ENCODE results near the gene LARP4B.

LARP4B gene

DNA sequence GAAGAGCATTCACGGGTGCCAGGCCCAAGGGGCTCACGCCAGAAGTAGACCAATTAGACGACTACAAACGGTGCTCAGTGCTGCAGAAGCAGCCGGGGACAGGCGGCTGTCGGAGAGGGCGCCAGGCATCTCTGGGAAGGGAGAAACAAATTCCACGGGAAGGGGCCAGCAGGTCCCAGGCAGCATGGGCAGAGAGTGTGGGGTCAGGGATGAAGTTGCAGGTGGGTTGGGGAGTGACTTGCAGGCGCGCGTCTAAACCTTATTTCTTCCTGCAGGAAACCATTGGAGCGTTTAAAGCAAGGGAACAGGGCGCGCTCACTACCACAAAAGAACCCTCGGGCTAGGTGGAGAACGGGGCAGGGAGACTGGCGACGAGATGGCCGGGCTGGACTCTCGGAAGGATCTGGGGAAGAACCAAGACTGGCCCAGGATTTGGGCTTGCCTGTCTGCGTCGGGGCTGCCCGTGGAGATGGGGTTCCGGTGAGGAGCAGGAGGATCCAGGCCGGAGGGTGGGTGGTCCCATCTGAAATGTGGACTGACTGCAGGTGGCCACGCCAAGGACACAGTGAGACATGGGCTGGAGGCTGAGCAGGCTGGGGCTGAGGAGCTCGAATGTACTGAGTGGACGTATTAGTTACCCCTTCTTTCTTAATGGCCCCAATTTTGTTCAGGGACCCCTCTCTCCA lies 125.7 kb downstream of the LARP4B start:
- no peak for DNase-seq

DNA sequence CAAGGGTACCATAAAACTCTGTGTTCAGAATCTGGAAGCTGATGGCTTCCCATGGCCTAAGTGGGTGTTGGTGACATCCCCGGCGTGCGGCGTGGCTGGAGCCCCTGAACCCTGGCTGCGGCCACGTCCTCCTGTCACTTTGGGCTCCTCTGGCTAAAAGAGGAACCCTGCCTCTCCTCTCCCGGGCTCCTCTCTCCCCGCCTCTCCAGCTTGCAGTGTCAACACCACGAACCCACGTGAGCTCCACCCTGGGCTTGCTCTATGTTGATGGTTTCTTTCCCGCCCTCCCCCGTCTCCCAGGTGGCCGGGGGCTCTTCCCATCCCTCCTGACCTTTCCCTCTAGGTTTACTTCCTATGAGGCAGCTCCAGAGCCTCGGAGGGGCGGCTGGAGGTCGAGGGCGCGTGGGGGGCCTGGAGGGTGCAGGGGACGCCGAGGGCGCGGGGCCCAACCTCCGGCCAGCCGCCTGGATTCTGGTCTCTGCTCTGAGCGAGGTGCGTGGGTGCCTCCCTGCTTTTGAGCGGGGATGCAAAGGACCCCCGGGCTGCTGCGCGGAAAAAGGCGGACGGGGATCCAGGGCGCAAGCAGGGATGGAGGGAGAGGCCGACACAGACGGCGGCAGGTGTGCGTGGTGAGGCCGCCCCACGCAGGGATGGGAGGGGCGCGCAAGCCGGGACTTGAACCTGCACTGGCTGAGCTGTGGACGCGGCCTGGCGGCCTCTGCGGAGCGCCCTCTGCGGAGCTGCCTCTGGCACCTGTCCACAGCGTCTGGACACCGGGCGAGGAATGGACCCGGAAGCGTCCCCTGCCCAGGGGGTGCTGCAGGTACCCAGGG lies 126.5 kb downstream of the LARP4B start:
- DNase-seq = no peak

DNA sequence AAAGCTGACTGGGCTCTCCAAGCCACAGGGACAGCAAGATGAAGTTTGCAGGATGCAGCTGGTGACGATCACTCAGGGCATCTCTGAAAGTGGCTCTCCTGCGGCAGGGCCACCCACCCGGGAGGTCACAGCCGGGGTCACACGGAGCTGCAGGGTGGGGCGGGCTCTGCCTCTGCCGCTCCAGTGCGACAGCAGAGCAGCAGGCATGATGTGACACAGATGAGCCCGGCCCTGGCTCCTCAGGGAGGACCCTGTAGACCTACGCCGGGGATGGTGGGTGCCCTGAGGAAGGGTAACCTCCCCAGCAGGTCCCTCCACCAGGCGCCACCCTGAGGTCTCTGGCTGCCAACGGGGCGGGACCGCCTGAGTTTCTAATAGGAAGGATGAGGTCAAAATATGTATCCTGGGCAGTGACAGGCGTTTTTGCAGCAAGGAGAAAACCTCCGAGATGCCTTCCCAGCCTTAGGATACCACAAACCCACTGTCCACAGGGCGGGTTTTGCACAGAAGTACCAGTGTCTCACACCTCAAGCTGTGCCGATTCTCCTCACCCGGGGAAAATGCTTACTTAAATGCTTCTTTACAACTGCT lies 127.2 kb downstream of the LARP4B start:
- no peak for DNase-seq

DNA sequence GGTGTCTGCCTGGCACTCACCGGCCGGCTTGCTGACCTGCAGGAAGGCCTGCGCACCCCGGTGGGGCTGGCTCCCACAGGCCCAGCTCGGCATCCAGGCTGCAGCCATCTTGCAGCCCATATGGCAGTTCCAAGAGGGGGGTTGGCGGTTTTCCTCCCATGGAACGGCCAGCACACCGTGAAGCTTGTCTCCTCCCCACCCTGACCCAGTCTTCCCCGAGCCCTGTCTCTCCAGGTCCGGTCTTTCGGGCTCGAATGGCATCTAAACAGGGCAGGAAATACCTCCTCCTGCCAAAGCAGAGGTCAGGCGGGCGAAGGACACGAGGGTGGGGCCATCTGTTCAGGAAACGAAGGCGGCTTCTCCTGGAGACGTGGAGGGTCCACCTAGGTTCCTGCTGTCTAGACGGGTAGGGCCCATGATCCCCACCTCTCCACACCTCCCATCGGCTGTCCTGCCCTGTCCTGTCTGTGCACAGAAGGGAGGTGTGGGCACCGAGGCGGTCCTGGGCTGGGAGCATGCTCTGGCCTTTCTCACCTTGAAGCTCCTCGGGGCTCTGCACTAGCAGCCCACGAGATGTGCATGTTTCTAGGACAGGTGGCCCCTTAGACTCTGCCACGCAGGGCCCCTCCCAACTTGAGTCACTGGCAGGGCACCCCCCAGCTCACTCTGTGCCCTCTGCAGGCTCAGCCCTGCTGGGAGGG lies 128.3 kb downstream of the LARP4B start:
- DNase-seq = peak; percentile 18

DNA sequence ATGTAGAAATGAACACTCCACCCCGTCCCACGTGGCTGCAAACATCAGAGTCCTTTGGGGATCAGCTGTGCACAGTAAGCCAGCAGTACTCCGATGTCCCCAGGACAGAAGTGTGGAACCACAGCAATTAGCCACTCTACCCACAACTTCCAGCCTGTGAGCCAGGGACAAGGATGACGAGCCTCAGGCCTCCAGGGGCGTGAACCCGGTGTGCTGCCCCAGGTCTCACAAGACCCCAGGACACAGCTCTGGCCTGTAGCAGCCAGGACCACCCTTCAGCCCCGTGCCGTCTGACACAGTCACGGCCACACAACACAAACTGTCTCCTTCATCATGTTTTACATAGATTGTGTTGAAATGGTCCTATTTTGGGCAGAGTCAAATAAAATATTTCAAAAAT lies 129.0 kb downstream of the LARP4B start:
- no peak for DNase-seq

DNA sequence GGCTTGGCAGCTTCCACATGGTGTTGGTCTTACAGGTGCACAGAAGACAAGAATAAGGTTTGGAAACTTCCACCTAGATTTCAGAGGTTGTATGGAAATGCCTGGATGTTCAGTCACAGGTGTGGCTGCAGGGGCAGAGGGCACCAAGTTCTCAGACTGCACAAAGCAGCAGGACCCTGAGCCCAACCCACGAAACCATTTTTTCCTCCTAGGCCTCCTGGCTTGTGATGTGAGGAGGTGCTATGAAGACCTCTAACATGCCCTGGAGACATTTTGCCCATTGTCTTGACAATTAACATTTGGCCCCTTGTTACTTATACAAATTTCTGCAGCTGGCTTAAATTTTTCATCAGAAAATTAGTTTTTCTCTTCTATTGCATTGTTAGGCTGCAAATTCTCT lies 134.3 kb downstream of the LARP4B start:
- DNase-seq = no peak

DNA sequence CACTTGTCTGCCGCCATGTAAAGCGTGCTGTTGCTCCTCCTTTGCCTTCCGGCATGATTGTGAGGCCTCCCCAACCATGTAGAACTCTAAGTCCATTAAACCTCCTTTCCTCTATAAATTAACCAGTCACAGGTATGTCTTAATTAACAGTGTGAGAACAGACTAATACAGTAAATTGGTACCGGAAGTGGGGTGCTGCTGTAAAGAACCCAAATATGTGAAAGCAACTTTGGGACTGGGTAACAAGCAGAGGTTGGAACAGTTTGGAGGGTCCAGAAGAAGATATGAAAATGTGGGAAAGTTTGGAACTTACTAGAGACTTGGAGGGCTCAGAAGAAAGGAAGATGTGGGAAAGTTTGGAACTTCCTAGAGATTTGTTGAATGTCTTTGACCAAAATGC lies 135.3 kb downstream of the LARP4B start:
- peak; percentile 8 for DNase-seq

DNA sequence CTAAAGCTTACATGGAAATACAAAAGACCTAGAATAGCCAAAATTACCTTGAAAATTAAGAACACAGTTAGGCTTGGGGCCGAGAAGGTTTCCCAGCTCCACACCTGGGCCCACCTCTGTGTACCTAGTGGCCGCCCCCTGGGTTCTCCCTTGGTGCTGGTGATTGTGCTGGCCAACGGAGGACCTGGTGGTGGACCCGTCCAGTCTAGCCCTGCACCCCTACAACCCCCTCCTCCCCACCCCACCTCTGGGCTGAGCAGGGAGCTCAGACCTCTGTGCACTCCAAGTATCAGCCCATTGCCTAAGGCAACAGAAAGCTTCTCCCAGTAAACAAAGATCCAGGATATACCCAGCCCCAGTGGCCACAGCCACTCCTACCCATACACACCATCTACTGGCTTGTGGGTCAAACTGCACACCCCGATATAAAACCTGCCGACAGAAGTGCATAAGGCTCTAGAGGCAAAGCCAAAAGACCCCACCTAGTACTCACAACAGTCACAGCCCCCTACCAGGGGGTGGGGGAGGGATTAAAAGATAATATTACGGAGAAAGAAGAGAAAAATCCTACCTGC lies 137.0 kb downstream of the LARP4B start:
- DNase-seq = peak; percentile 15

DNA sequence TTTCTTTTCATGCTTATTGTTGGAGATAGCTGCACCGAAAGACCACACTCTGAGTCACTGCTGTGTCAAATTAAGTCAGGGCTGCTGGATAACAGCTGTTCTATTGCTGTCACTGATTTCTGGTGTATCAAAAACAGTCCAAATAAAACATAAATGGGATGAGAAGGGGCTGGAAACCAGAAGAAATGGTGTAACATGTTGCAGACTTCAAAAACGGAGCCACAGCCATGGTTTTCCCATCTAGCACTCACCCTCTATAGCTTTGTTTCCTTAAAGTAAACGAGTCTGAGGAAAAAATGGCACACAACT lies 138.8 kb downstream of the LARP4B start:
- no peak for DNase-seq

DNA sequence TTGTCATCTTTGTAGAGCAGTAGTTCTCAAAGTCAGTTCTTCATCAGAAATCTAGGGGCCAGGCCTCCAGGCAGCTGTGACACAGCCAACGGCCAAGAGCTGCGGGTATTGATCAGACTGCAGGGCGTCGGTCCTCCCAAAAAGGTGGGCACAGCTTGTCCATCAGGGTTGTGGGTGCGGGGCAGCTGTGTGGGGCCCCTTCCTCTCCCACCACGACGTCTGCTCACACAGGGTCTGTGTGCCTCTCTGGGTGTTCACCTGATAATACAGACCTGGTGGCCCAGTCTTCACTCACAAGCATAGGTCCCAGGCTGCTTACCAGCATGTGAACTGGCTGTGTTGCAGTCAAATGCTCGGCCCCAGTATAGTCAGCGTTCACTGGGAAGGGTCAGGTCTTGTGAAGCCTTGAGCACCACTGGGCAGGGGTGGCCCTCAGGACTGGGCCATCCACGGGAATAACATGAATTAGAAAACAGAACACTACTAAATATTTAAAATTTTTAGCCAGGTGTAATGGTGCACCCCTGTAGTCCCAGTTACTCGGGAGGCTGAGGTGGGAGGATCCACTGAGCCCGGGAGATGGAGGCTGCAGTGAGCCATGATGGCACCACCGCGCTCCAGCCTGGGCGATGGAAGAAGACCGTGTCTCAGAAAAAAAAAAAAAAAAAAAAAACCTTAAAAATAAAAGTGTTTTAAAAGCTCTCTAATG lies 139.3 kb downstream of the LARP4B start:
- no peak for DNase-seq

DNA sequence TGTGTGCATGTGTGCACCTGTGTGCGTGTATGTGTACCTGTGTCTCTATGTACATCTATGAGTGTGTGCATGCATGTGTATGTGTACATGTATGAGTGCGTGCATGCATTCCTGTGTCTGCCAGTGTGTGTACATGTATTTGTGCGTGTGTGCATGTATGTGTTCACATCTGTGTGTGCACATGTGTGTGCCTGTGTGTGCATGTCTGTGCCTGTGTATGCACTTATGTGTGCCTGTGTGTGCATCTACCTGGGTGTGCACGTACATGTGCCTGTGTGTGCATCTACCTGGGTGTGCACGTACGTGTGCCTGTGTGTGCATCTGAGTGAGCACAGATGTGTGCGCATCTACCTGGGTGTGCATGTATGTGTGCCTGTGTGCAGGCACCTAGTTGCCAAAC lies 139.9 kb downstream of the LARP4B start:
- no peak for DNase-seq

DNA sequence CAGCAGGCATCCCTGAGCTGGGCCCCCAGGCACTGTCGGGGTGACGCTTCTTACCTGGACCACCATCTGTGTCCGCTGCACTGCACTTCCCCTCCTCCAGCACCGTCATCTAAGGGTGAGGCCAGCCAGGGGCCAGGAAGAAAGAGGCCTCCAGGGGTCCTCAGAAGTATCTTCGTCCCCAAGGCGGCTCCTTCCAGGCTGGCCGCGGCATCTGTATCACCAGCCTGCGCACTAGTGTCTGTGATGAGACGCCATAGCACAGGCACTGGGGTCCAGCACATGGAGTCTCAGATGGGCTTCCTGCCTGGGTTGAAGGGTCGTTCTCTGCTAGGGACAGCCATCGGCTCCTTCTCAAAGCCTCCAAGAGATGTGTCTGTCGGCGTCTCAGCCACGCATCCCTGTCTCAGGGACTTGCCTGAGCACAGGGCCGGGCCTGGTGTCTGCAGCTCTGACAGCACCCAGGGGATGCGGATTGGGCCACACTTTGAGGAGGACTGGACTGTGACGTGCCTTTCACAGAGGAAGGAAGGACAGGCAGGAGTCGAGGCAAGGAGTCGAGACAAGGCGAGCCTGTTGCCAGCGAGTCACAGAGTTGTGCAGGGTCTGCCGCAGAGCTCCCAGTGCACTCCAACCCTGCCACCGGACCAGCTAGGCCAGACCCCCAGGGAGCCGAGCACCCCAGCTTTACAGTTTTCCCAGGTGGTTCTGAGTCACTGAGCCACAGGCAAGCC lies 140.5 kb downstream of the LARP4B start:
- DNase-seq = no peak

DNA sequence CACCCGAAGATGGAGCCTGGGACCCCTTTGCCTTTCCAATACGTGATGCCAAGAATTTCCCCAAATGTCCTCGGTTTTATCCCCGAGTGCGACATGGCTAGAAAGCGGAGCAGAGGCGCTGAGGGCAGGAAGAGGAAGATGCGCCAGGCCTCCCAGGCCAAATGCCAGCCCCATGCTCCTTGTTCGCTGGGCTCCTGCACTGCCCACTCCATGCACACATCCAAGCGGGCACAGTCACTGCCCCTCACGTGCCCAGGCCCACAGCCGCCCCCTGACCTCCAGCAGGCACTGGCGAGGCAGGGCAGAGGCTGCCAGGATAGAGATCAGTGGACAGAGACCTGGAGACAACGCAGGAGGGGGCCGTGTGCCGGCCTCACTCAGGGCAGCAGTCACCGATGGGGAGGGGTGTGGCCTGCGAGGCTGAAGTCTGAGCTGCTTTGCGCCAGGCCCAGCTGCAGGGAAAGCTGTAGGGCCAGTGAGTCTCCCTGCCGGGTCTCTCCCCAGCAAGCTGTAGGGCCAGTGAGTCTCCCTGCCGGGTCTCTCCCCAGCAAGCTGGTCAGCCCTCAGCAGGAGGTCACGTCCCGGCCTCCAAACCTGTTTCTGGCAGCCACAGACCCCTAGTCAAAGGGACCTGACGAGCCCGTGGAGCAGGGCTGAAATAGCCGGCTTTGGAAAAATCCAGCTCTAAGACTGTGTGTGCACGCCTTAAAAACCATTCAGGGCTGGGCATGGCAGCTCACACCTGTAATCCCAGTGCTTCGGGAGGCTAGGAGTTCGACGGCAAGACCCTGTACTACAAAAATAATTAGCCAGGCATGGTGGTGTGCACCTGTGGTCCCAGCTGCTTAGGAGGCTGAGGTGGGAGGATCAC lies 141.4 kb downstream of the LARP4B start:
- no peak for DNase-seq

DNA sequence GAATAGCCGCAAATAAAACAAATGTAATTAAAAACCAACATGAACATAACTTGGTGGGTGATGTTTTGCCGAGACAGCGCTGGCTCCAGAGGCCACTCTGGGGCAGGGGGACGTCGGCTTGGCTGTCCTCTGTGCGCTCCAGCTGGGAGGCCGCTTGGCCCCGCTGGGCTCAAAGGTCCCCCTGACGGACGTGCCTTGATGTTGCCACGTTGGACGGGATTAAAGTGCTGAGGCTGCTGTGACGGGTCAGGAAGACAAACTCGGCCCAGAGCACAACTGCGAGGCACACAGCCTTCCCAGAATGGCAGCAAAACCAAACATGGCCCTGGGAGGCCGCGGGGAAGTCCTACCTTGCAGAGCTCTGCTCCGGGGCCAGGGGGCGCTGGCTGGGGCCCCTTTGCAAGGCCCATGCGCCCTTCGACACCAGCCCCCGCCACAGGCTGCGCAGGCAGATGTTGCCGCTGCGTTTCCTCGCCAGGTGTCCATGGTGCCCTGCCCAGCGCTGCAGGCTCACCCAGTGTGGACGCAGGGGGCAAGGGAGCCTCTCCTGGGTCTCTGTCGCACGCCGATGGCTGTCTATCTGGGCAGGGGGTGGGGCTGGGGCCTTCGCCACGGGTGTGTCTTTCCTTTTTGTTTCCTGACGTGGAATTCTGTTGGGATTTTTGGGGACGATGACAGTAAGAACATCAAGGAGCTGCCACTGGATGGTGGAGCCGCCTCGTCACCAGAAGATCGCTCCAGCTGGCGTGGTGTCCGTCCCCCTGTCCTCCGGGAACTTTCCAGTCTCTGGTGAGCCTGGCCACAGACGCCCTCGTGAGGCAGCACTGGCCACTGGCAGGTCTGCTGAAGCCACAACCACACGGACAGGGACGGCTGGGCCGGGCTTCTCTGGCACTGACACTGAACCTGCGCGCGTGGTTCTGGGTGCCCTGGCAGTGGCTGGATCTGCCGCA lies 142.4 kb downstream of the LARP4B start:
- DNase-seq = peak; percentile 87

DNA sequence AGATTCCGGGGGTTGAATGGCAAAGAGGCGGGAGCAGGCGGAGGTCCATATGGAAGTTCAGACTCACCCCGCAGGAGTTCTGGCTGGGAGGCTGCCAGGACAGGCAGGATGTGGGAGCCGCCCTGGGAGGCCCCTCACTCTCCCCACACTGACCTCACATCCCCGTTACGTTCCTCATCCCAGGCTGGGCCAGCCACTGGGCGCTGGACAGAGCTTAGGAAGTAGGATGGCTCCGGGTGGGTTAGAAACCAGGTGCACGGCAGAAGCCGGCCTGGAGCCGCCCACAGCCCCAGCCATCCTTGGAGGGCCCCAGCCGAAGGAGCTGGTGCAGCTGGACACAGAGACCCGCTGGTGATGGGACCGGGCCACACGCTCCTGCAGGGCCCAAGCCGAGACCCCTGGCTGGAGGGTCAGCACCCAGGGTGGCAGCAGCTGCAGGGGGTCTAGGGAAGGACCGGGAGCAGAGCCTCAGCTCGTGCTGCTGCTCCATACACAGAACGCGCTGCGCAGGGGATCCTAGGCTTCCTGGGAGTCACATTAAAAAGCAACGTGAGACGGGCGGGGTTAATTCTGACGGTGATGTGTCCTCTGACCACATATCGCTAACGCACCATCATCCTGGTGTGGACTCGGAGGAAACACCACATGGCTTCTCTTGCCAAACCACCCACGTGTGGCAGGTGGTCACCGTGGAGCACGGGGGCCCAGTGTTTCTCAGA lies 143.4 kb downstream of the LARP4B start:
- DNase-seq = peak; percentile 62

DNA sequence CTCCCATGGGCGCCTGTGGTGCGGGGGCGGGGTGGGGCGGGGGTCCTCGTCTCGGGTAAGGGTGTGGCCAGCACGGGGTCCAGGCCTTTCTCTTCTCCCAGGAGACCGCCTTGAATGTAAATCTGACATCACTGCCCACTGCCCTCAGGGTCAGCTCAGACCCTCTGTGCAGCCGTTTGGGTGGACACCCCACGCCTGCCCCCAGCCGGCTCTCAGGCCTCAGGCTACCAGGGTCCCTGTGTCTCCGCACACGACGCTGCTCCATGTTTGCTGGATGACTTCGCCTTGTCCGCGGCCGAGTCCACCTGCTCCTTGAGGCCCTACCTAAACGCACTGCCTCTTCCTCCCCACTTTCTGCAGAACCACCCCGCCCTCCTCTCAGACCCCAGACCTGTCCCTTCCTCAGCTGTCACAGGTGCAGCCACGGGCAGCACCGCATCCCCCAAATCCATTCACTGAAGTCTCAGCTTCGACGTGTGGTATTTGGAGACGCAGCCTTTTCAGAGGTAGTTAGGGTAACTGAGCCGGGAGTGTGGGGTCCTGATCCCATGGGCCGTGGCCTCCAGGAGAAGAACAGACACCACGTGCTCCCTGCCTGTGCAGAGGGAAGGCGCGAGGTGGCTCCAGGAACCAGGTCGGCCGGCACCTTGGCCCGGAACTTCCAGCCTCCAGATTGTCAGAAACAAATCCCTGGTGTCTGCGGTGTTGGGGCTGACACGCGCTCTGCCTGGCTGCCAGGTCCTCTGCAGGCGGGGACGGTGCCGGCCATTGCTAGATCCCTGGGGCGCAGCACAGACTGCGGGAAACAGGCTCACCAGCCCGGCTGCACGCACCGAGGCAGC lies 144.7 kb downstream of the LARP4B start:
- no peak for DNase-seq

DNA sequence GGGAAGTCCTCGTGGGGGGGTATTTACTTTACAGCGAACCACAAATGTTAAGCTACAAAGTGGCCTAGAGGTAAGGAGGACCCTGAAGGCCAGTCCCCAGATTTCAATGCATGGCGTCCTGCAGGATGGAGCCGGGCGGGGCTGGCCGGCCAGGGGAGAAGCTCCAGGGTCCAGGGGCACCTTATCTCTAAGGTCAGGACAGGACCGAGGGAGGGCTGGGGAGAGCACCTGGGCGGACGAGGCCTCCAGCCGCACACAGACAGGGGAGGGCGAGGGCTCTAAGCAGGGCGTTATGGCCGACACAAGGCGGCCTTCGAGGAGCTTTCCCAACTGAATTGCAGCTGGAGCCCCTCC lies 145.7 kb downstream of the LARP4B start:
- no peak for DNase-seq
